GM12864 (cell line): ENCODE results near the gene ZGPAT.
"Not testable (repeated sequence)": the region's sequence is repeated elsewhere in the genome, so short reads cannot be mapped to it uniquely, and the experiment has no call there.

Source experiments
- DNase-seq: peaks from one replicate; pipeline ENCODE4 v3.0.0-alpha.2; 2011; ENCODE audit warnings: low read depth
- H3K4me3 ChIP-seq: 2 replicates; pipeline ENCODE4 v1.5.1; 2011; ENCODE audit warnings: mild to moderate bottlenecking, low read depth, low read length, control low read depth
- TF ChIP-seq, protein P1 (sequence below): IDR thresholded peaks from 2 replicates; pipeline ENCODE4 v1.5.1; 2011; ENCODE audit warnings: low read depth, mild to moderate bottlenecking, moderate library complexity, low read length, control low read depth, inconsistent platforms; ENCODE audit errors: missing control alignments

Gene ZGPAT

DNA sequence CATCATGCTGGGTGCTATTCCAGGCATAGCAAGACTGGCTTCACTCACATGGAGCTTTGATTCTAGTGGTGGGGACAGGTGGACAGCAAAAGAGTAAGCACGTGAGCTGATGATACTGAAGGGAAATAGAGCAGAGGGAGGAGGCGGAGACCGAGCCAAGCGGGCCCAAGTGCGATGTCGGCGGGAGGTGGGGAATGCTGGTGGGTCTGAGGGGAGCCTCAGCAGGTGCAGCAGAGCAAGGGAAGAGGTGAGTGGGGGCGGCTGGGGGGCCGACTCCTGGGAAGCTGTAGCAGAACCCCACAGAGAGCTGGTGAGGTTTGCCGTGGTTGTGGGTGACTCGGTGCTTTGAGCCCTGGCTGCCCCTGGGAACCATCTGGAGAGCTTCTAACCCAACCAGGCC, 39.5 kb upstream of the ZGPAT start:
- TF ChIP-seq, protein P1, sequence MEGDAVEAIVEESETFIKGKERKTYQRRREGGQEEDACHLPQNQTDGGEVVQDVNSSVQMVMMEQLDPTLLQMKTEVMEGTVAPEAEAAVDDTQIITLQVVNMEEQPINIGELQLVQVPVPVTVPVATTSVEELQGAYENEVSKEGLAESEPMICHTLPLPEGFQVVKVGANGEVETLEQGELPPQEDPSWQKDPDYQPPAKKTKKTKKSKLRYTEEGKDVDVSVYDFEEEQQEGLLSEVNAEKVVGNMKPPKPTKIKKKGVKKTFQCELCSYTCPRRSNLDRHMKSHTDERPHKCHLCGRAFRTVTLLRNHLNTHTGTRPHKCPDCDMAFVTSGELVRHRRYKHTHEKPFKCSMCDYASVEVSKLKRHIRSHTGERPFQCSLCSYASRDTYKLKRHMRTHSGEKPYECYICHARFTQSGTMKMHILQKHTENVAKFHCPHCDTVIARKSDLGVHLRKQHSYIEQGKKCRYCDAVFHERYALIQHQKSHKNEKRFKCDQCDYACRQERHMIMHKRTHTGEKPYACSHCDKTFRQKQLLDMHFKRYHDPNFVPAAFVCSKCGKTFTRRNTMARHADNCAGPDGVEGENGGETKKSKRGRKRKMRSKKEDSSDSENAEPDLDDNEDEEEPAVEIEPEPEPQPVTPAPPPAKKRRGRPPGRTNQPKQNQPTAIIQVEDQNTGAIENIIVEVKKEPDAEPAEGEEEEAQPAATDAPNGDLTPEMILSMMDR: no peak
- H3K4me3 ChIP-seq: no peak overlapping the region
- DNase-seq: no peak

DNA sequence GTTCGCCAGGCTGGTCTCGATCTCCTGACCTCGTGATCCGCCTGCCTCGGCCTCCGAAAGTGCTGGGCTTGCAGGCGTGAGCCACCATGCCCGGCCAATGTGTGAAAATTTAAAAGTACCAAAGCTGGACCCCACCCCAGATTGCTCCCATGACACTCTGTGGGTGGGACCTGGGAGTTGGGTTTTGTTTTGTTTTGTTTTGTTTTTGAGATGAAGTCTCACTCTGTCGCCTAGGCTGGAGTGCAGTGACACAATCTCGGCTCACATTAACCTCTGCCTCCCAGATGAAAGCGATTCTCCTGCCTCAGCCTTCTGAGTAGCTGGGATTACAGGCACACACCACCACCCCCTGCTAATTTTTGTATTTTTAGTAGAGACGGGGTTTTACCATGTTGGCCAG, 36.1 kb upstream of the ZGPAT start:
- H3K4me3 ChIP-seq, DNase-seq: not testable (repeated sequence)

DNA sequence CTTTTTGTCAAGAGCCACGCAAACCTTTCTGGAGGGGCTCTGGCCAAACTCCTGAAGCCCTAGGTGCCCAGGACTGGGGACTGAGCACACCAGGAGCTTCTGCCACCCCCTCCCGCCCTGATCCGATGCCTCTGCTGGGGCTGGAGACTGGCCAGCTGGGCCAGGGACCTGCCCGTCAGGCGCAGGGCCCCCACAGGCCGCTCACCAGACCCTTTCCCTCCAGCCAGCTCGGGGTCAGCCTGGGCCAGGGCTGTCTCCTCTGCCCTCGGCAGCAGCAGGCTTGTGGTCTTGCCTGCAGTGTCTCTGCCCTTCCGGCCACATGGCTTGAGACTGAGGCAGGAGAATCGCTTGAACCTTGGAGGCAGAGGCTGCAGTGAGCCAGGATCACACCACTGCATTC, 35.2 kb upstream of the ZGPAT start:
- no peak for DNase-seq
- TF ChIP-seq, protein P1: no peak

DNA sequence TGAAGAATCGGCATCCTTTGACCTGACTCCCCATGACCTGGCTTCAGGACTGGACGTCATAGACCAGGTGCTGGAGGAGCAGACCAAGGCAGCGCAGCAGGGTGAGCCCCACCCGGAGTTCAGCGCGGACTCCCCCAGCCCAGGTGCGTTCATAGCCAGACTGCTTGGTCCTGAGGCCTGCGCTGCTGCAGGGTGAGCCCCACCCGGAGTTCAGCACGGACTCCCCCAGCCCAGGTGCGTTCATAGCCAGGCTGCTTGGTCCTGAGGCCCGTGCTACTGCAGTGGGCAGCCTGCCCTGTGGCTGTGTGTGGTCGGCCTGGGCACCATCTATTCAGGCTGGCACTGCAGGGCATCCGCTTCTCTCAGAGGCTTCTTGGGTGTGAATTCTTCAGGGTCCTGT, 33.9 kb upstream of the ZGPAT start:
- no peak overlapping the region for H3K4me3 ChIP-seq
- TF ChIP-seq, protein P1: no peak
- no peak for DNase-seq

More for the DNA sequence above, 35.2 kb upstream of the ZGPAT start:
- no peak overlapping the region for H3K4me3 ChIP-seq

- no peak for DNase-seq
- TF ChIP-seq, protein P1: no peak
- no peak overlapping the region for H3K4me3 ChIP-seq
Observed at GRCh38 chr20:63675681-63676368, 32.0 kb upstream of the ZGPAT start.

DNA sequence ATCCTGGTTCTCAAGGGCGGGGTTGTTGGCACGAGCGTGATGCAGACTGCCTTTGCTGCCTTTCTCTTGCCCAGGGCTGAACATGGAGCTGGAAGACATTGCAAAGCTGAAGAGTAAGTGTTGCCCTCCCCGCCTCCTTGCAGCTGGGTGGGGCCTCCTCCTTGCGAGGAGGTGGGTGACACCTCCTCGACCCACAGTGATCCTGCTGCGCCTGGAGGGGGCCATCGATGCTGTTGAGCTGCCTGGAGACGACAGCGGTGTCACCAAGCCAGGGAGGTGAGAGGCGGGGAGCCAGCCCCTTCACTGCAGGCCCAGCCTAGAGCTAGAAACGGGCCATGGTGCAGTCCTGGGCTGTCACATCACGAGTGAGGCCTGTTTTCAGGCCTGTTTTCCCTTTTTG, 29.8 kb upstream of the ZGPAT start:
- TF ChIP-seq, protein P1: no peak
- DNase-seq: no peak
- no peak overlapping the region for H3K4me3 ChIP-seq

GRCh38 chr20:63678667-63679465, 29.0 kb upstream of the ZGPAT start:
- H3K4me3 ChIP-seq: no peak overlapping the region
- DNase-seq: no peak
- TF ChIP-seq, protein P1: no peak
